Spleen (tissue), 11 donors: ENCODE data around the gene TDRKH. TPM values are rescaled to one million over a fixed set of nuclear protein-coding genes. Genes with fewer than 3 reads are reported as not detected.

Experiments used
- DNase-seq: peaks from one replicate; pipeline ENCODE4 v3.0.0-alpha.2; 2020
- H3K27ac ChIP-seq, 8 donors: fragments of 200-600 bp; sonication (generic) in 7 of 8; 1 replicate in 4 of 8; 2 replicates in 4 of 8; pipeline versions ENCODE4 v1.5.0 to v1.8.0; 2016 to 2021; ENCODE audit warnings: inconsistent platforms in 4 of 8, mild to moderate bottlenecking in 4 of 8, moderate library complexity in 1 of 8
- H3K27me3 ChIP-seq, 7 donors: fragments of 200-600 bp; sonication (generic) in 6 of 7; replicated peaks in 1 of 7; 1 replicate in 4 of 7; 2 replicates in 3 of 7; pipeline versions ENCODE4 v1.5.0 to v1.8.0; 2016 to 2021; ENCODE audit warnings: inconsistent platforms in 3 of 7, mild to moderate bottlenecking in 1 of 7
- H3K36me3 ChIP-seq, 6 donors: fragments of 200-600 bp; sonication (generic) in 5 of 6; 1 replicate in 4 of 6; 2 replicates in 2 of 6; pipeline versions ENCODE4 v1.5.0 to v1.8.0; 2016 to 2021; ENCODE audit warnings: inconsistent platforms in 2 of 6
- H3K4me1 ChIP-seq, 6 donors: fragments of 200-600 bp; sonication (generic) in 5 of 6; 1 replicate in 3 of 6; 2 replicates in 3 of 6; pipeline versions ENCODE4 v1.5.0 to v1.8.0; 2016 to 2021; ENCODE audit warnings: inconsistent platforms in 3 of 6
- H3K4me3 ChIP-seq, 8 donors: fragments of 200-600 bp; sonication (generic) in 7 of 8; 1 replicate in 4 of 8; 2 replicates in 4 of 8; pipeline versions ENCODE4 v1.5.0 to v1.8.0; 2016 to 2021; ENCODE audit warnings: inconsistent platforms in 4 of 8, mild to moderate bottlenecking in 4 of 8, moderate library complexity in 2 of 8
- H3K9me3 ChIP-seq, 8 donors: fragments of 200-600 bp; sonication (generic) in 7 of 8; 1 replicate in 4 of 8; 2 replicates in 4 of 8; pipeline versions ENCODE4 v1.5.0 to v1.8.0; 2016 to 2021; ENCODE audit warnings: inconsistent platforms in 4 of 8
- POLR2A ChIP-seq, 3 donors: fragments of 450-650 bp; IDR thresholded peaks; one replicate each; pipeline ENCODE4 v1.5.1; 2017; ENCODE audit warnings: antibody characterized with exemption in 3 of 3, mild to moderate bottlenecking in 1 of 3
- POLR2AphosphoS5 ChIP-seq, 3 donors: sonication (generic); formaldehyde crosslinking; IDR thresholded peaks; one replicate each; pipeline ENCODE4 v1.5.1; 2017; ENCODE audit warnings: antibody characterized with exemption in 3 of 3
- WGBS, 5 donors: extraction: QIAGEN DNeasy Blood & Tissue Kit in 3 of 5; methylation state at CpG; one replicate each; pipeline versions ENCODE4 v1.1.5 to v1.1.7; 2013 to 2018; 5-methylcytosine and 5-hydroxymethylcytosine counted together
- intact Hi-C: fragments of 100-400 bp; cut with DNase I; formaldehyde crosslinking; loops from one replicate; pipeline ENCODE4 v1.15.0; 2023; ENCODE audit warnings: low total_unique reads
- polyA plus RNA-seq, 3 donors: library from polyadenylated mRNA; stranded (reverse); fragments of 200-250 nt; gene quantifications; one replicate each; pipeline ENCODE4 v1.2.1, GENCODE V29; 2013
- total RNA-seq, 7 donors: library from RNA; depleted of rRNA in 3 of 7; stranded (reverse); fragments of >200 nt in 3 of 7; fragmentation: NEBNext Ultra II Directional in 4 of 7; extraction: Animal tissue kit (Norgen Biotek cat#: 25700) in 4 of 7; gene quantifications; one replicate each; pipeline versions ENCODE4 v1.1.0 to v1.2.1, GENCODE V29; 2016 to 2021
- TF ChIP-seq, protein P1 (sequence below), 11 experiments: fragments of 200-600 bp in 7 of 11; fragments of 450-650 bp in 4 of 11; sonication (generic) in 4 of 11; IDR thresholded peaks in 8 of 11; conservative IDR thresholded peaks in 3 of 11; 1 replicate in 7 of 11; 2 replicates in 4 of 11; pipeline versions ENCODE4 v1.4.0 to v1.8.0; 2016 to 2021; ENCODE audit warnings: antibody characterized with exemption in 11 of 11, inconsistent platforms in 4 of 11, mild to moderate bottlenecking in 1 of 11
- donor health status: healthy with polysubstance abuse.
- donor health status: DM: no; HTN: no; CAD: no; lungs with moderate emphysema.
- donor health status: DM: no; HTN: no; CAD: no.
- donor health status: Bipolar disorder and iron deficiency.
- donor health status: healthy.
- donor health status: DM: no; HTN: no; CAD: no.
- donor health status: DM: yes; HTN: yes; CAD: no.

TDRKH gene
- total and polyA plus RNA-seq, 10 donors: 3.1 to 21.6 (median 12.5) TPM

GRCh38 chr1:151806170-151806569 is 15.9 kb upstream of the TDRKH start:
- no peak overlapping the region for H3K4me3 ChIP-seq
- TF ChIP-seq POLR2AphosphoS5 (IDR thresholded peaks at IDR 0.05) (no peak), POLR2A (IDR thresholded peaks at IDR 0.05) (no peak)
- TF ChIP-seq, protein P1, sequence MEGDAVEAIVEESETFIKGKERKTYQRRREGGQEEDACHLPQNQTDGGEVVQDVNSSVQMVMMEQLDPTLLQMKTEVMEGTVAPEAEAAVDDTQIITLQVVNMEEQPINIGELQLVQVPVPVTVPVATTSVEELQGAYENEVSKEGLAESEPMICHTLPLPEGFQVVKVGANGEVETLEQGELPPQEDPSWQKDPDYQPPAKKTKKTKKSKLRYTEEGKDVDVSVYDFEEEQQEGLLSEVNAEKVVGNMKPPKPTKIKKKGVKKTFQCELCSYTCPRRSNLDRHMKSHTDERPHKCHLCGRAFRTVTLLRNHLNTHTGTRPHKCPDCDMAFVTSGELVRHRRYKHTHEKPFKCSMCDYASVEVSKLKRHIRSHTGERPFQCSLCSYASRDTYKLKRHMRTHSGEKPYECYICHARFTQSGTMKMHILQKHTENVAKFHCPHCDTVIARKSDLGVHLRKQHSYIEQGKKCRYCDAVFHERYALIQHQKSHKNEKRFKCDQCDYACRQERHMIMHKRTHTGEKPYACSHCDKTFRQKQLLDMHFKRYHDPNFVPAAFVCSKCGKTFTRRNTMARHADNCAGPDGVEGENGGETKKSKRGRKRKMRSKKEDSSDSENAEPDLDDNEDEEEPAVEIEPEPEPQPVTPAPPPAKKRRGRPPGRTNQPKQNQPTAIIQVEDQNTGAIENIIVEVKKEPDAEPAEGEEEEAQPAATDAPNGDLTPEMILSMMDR (IDR thresholded peaks at IDR 0.05 in 8 of 11, conservative IDR thresholded peaks at IDR 0.05 in 3 of 11): no peak
- no peaks in the 10 kb centered on the region for H3K36me3 ChIP-seq
- WGBS, 5 donors: 67 to 93% (median 84%) methylated on average over 5 to 7 of the region's 7 CpGs
- peaks cover 0 to 13% (median 0%) of the 10 kb centered on the region in 7 donors for H3K27me3 ChIP-seq
- intact Hi-C loops: no loop called here
- H3K9me3 ChIP-seq: no peaks in the 10 kb centered on the region
- no peak for DNase-seq
- no peaks in the 10 kb centered on the region for H3K4me1 ChIP-seq
- no peak overlapping the region for H3K27ac ChIP-seq

GRCh38 chr1:151805066-151805820 is 14.9 kb upstream of the TDRKH start, which contains the start of gene LINGO4:
LINGO4 (minus strand) TSS chr1:151805419; CDS start chr1:151802704, 2,715 bp downstream.
- peaks cover 0 to 22% (median 0%) of the 10 kb centered on the region in 7 donors for H3K27me3 ChIP-seq
- DNase-seq: no peak
- no peak within 1 kb of the TSS for H3K27ac ChIP-seq
- no peak within 1 kb of the TSS for H3K4me3 ChIP-seq
- H3K36me3 ChIP-seq: no peaks in the 10 kb centered on the region
- peaks cover 0 to 6% (median 0%) of the 10 kb centered on the region in 6 donors for H3K4me1 ChIP-seq
- intact Hi-C loops: no loop called here
- 71 to 86% (median 76%) methylated on average over 10 to 12 of the region's 12 CpGs for WGBS, 5 donors
- no peaks in the 10 kb centered on the region for H3K9me3 ChIP-seq
- TF ChIP-seq POLR2A (IDR thresholded peaks at IDR 0.05) (no peak), POLR2AphosphoS5 (IDR thresholded peaks at IDR 0.05) (no peak)
- TF ChIP-seq, protein P1 (IDR thresholded peaks at IDR 0.05 in 8 of 11, conservative IDR thresholded peaks at IDR 0.05 in 3 of 11): no peak

GRCh38 chr1:151803915-151804314 is 13.6 kb upstream of the TDRKH start:
- TF ChIP-seq, protein P1 (IDR thresholded peaks at IDR 0.05 in 8 of 11, conservative IDR thresholded peaks at IDR 0.05 in 3 of 11): no peak
- no peak for TF ChIP-seq POLR2A (IDR thresholded peaks at IDR 0.05)
- TF ChIP-seq POLR2AphosphoS5 (IDR thresholded peaks at IDR 0.05): no peak
- no peak overlapping the region for H3K27ac ChIP-seq

GRCh38 chr1:151803164-151803563 is 12.9 kb upstream of the TDRKH start:
- no peak for TF ChIP-seq POLR2AphosphoS5 (IDR thresholded peaks at IDR 0.05)
- no peak for TF ChIP-seq POLR2A (IDR thresholded peaks at IDR 0.05)
- TF ChIP-seq, protein P1 (IDR thresholded peaks at IDR 0.05 in 8 of 11, conservative IDR thresholded peaks at IDR 0.05 in 3 of 11): no peak
- no peaks in the 10 kb centered on the region for H3K9me3 ChIP-seq
- no peaks in the 10 kb centered on the region for H3K36me3 ChIP-seq
- DNase-seq: no peak
- no peak overlapping the region for H3K4me3 ChIP-seq
- peaks cover 0 to 23% (median 0%) of the 10 kb centered on the region in 7 donors for H3K27me3 ChIP-seq
- H3K4me1 ChIP-seq: peaks cover 0 to 6% (median 0%) of the 10 kb centered on the region in 6 donors
- H3K27ac ChIP-seq: no peak overlapping the region
- intact Hi-C loops: no loop called here

More at GRCh38 chr1:151803915-151804314, 13.6 kb upstream of the TDRKH start:
- no peaks in the 10 kb centered on the region for H3K36me3 ChIP-seq
- 91 to 99% (median 96%) methylated on average over 3 of the region's 3 CpGs for WGBS, 5 donors
- no peaks in the 10 kb centered on the region for H3K9me3 ChIP-seq
- intact Hi-C loops: no loop called here
- H3K27me3 ChIP-seq: peaks cover 0 to 23% (median 0%) of the 10 kb centered on the region in 7 donors
- DNase-seq: no peak
- H3K4me1 ChIP-seq: peaks cover 0 to 6% (median 0%) of the 10 kb centered on the region in 6 donors
- no peak overlapping the region for H3K4me3 ChIP-seq
